HepG2 (cell line): ENCODE measurements around the gene RGS14. TPM values are rescaled to one million over a fixed set of nuclear protein-coding genes. Genes with fewer than 3 reads are reported as not detected.

ENCODE experiments used
- ATAC-seq: fragments of 200-7000 bp; cut with Tn5 transposase; 3 replicates; pipeline ENCODE4 v1.9.1; 2020; ENCODE audit warnings: mild to moderate bottlenecking, moderate library complexity
- BruUV-seq: library from RNA; stranded (reverse); fragments of 400-500 nt; replicated peaks from 2 replicates; lab custom pipeline; 2021; lab: Mats Ljungman, UMichigan
- CTCF ChIA-PET: fragments of 300-600 bp; formaldehyde crosslinking; extraction: SDS; loops from one replicate; lab custom pipeline; 2021; ENCODE audit warnings: low total read pairs, inconsistent platforms, low intra/inter-chr PET ratio; lab: Yijun Ruan, JAX
- POLR2A ChIA-PET: fragments of 350-600 bp; sonication (Branson Sonifier 250); formaldehyde crosslinking; loops from one replicate; lab custom pipeline; 2020; ENCODE audit warnings: antibody characterized with exemption, inconsistent platforms; lab: Yijun Ruan, JAX
- DNase-seq: peaks from one replicate; pipeline ENCODE4 v3.0.0-alpha.2; 2015; ENCODE audit warnings: low spot score
- FAIRE-seq: peaks from 3 replicates; lab custom pipeline; 2011; peaks lifted over from hg19 to GRCh38; lab: Jason Lieb, UNC
- H2AFZ ChIP-seq: one replicate; pipeline ENCODE4 v1.6.1; 2011; ENCODE audit warnings: low read length, inconsistent platforms
- H3K27ac ChIP-seq: fragments of 300-600 bp; 3 replicates; pipeline ENCODE4 v1.8.0; 2011; ENCODE audit warnings: mixed run types, mild to moderate bottlenecking, mixed read lengths, low read length, inconsistent platforms; ENCODE audit not compliant: insufficient read depth; ENCODE audit errors: extremely low read length
- H3K27me3 ChIP-seq, 2 experiments: fragments of 200-600 bp in 1 of 2; 2 replicates in 1 of 2; 3 replicates in 1 of 2; pipeline versions ENCODE4 v1.6.0 to v1.8.0; 2011; ENCODE audit warnings: low read length in 2 of 2, mild to moderate bottlenecking in 2 of 2, moderate library complexity in 2 of 2, inconsistent platforms in 1 of 2; ENCODE audit not compliant: insufficient read depth in 2 of 2, control insufficient read depth in 1 of 2
- H3K36me3 ChIP-seq, 2 experiments: fragments of 200-600 bp in 1 of 2; replicated peaks in 1 of 2; 2 replicates in 1 of 2; 3 replicates in 1 of 2; pipeline versions ENCODE4 v1.5.1 to v1.8.0; 2011; ENCODE audit warnings: low read length in 2 of 2, inconsistent platforms in 1 of 2; ENCODE audit not compliant: insufficient read depth in 2 of 2, control insufficient read depth in 1 of 2
- H3K4me1 ChIP-seq: 2 replicates; pipeline ENCODE4 v1.5.1; 2012; ENCODE audit warnings: low read length, inconsistent platforms; ENCODE audit not compliant: insufficient read depth
- H3K4me2 ChIP-seq: 2 replicates; pipeline ENCODE4 v1.6.0; 2011; ENCODE audit warnings: low read depth, low read length, inconsistent platforms
- H3K4me3 ChIP-seq, 3 experiments: fragments of 200-600 bp in 1 of 3; sonication (generic), shearing (Covaris generic) in 1 of 3; replicated peaks in 1 of 3; 2 replicates each; pipeline ENCODE4 v1.5.1; 2011 to 2016; ENCODE audit warnings: low read length in 3 of 3, inconsistent platforms in 2 of 3, low read depth in 2 of 3, mild to moderate bottlenecking in 2 of 3, control low read depth in 1 of 3, mixed read lengths in 1 of 3; ENCODE audit not compliant: insufficient read depth in 1 of 3
- H3K79me2 ChIP-seq: one replicate; pipeline ENCODE4 v1.6.1; 2011; ENCODE audit warnings: low read length, inconsistent platforms; ENCODE audit not compliant: insufficient read depth
- H3K9ac ChIP-seq: 2 replicates; pipeline ENCODE4 v1.6.0; 2011; ENCODE audit warnings: mild to moderate bottlenecking, low read depth, low read length, inconsistent platforms; ENCODE audit not compliant: insufficient read depth
- H3K9me3 ChIP-seq: 2 replicates; pipeline ENCODE4 v1.5.1; 2012; ENCODE audit warnings: mild to moderate bottlenecking, low read length
- H4K20me1 ChIP-seq: 2 replicates; pipeline ENCODE4 v1.6.0; 2011; ENCODE audit warnings: inconsistent platforms, mild to moderate bottlenecking, low read length, moderate library complexity; ENCODE audit not compliant: insufficient read depth
- AHDC1 ChIP-seq: sonication (generic); formaldehyde crosslinking; IDR thresholded peaks from 2 replicates; pipeline ENCODE4 v1.5.1; 2020; ENCODE audit warnings: mild to moderate bottlenecking, missing genetic modification reagents, borderline replicate concordance
- BCL3 ChIP-seq: sonication (generic); formaldehyde crosslinking; IDR thresholded peaks from 2 replicates; pipeline ENCODE4 v1.5.1; 2020; ENCODE audit warnings: mild to moderate bottlenecking, missing genetic modification reagents, moderate library complexity
- CBX1 ChIP-seq: IDR thresholded peaks from one replicate; pipeline ENCODE4 v1.6.1; 2016; ENCODE audit warnings: antibody characterized with exemption, low read depth
- ZNF512B ChIP-seq: sonication (generic); formaldehyde crosslinking; IDR thresholded peaks from 2 replicates; pipeline ENCODE4 v1.5.1; 2020; ENCODE audit warnings: missing genetic modification reagents, mild to moderate bottlenecking, borderline replicate concordance
- ZNF605 ChIP-seq: sonication (generic); formaldehyde crosslinking; IDR thresholded peaks from 2 replicates; pipeline ENCODE4 v1.8.0; 2022; ENCODE audit warnings: mild to moderate bottlenecking, missing genetic modification reagents
- WGBS: methylation state at CpG from one replicate; pipeline ENCODE4 v1.1.6; 2017; ENCODE audit warnings: low lambda C conversion rate; 5-methylcytosine and 5-hydroxymethylcytosine counted together
- in situ Hi-C: cut with HindIII; loops from 2 replicates; pipeline ENCODE4 v1.10.0; 2017; ENCODE audit warnings: low pct_unique_long_range_greater_than_20kb; ENCODE audit not compliant: extremely low pct_ligation_motif_present
- intact Hi-C: fragments of 100-400 bp; cut with micrococcal nuclease; formaldehyde crosslinking; loops from one replicate; pipeline ENCODE4 v1.10.0; 2022; ENCODE audit not compliant: unreplicated experiment
- polyA plus RNA-seq, 8 experiments: library from polyadenylated mRNA; depleted of rRNA in 3 of 8; stranded (reverse) in 7 of 8; unstranded in 1 of 8; fragments of >200 nt; fragmentation: Illumina TruSeq in 4 of 8; extraction: Trizol in 4 of 8; gene quantifications; 2 replicates each; pipeline versions ENCODE4 v1.2.1 to v1.2.3, GENCODE V29; 2011 to 2016; ENCODE audit warnings: low read depth in 4 of 8, missing spikeins in 1 of 8, mixed read lengths in 1 of 8; ENCODE audit not compliant: insufficient read depth in 1 of 8
- total RNA-seq, 5 experiments: library from RNA; depleted of rRNA; stranded (reverse); fragments of >200 nt; fragmentation: Illumina TruSeq; extraction: Trizol; gene quantifications; 2 replicates each; pipeline ENCODE4 v1.2.3, GENCODE V29; 2016; ENCODE audit warnings: low read depth in 1 of 5

The RGS14 gene
- total and polyA plus RNA-seq, 2 of the 13 experiments (the other 11 are each of a cell fraction or from before 2014, with no cell fraction given): 11.1 to 17.2 TPM

GRCh38 chr5:177383181-177383580, 25.5 kb downstream of the RGS14 start:
- BruUV-seq: no TSS peak

More at GRCh38 chr5:177383181-177383580, 25.5 kb downstream of the RGS14 start:
- ATAC-seq: no peak
- ChIA-PET CTCF (interaction anchor here (1.6 kb wide), 1 partner anchor 13 kb away, joined by 9 read pairs; no protein-coding TSS in a partner anchor), POLR2A (interaction anchor here (0.9 to 3.0 kb wide), 5 partner anchors 12 to 58 kb away, joined by 3 to 19 read pairs (median 4); partner anchors contain the start of genes GRK6 and LMAN2)
- FAIRE-seq: no peak
- in situ Hi-C loops (no loop called here), intact Hi-C loops (no loop called here)
- no peak overlapping the region for H2AFZ ChIP-seq
- no peak for DNase-seq
- no peak overlapping the region for H3K4me2 ChIP-seq
- no peak overlapping the region for H3K9ac ChIP-seq
- peaks cover 7 to 18% of the 10 kb centered on the region in 2 experiments; a peak in 4 of 5 replicates for H3K27me3 ChIP-seq
- H3K36me3 ChIP-seq: no peaks in the 10 kb centered on the region
- H3K4me1 ChIP-seq: peaks cover 66% of the 10 kb centered on the region
- WGBS: 78% methylated on average over 5 of the region's 9 CpGs
- no peaks in the 10 kb centered on the region for H4K20me1 ChIP-seq
- H3K79me2 ChIP-seq: no peaks in the 10 kb centered on the region
- no peaks in the 10 kb centered on the region for H3K9me3 ChIP-seq
- H3K27ac ChIP-seq: no peak overlapping the region
- TF ChIP-seq CBX1: no peak
- TF ChIP-seq BCL3 (CRISPR knock-in tag): no peak
- TF ChIP-seq ZNF605 (CRISPR knock-in tag): no peak
- no peak for TF ChIP-seq AHDC1 (CRISPR knock-in tag)
- no peak for TF ChIP-seq ZNF512B
- H3K4me3 ChIP-seq: no peak overlapping the region
